ENCODE results near the gene CD34.

CD34 gene

GRCh38 chr1:207910591-207911354 is at the start of gene CD34:
TSS of gene CD34 (minus strand) at chr1:207911125. CDS start at chr1:207911080, 45 bp downstream.
- TF ChIP-seq GATA1 (IDR thresholded peaks at IDR 0.05; ENCODE audit: low read depth, low read length) (no peak), POLR2A (IDR thresholded peaks at IDR 0.05; ENCODE audit: low read length) (no peak)
- DNase-seq = peak; percentile 10 to 30

- DNase-seq = no peak
- TF ChIP-seq GATA1 (IDR thresholded peaks at IDR 0.05; ENCODE audit: low read depth, low read length) (no peak), POLR2A (IDR thresholded peaks at IDR 0.05; ENCODE audit: low read length) (no peak)
These were observed 49.4 kb upstream of the CD34 start for GRCh38 chr1:207960346-207960745.

- DNase-seq = no peak
- no peak for TF ChIP-seq GATA1 (IDR thresholded peaks at IDR 0.05; ENCODE audit: low read depth, low read length)
- no peak for TF ChIP-seq POLR2A (IDR thresholded peaks at IDR 0.05; ENCODE audit: low read length)
These were observed 49.0 kb upstream of the CD34 start for GRCh38 chr1:207959910-207960309.

GRCh38 chr1:207959141-207959825 is 48.4 kb upstream of the CD34 start:
- peak; percentile 56 to 62 for DNase-seq
- no peak for TF ChIP-seq GATA1 (IDR thresholded peaks at IDR 0.05; ENCODE audit: low read depth, low read length)
- no peak for TF ChIP-seq POLR2A (IDR thresholded peaks at IDR 0.05; ENCODE audit: low read length)

- DNase-seq = peak in 1 of 2 experiments; percentile 15
- no peak for TF ChIP-seq GATA1 (IDR thresholded peaks at IDR 0.05; ENCODE audit: low read depth, low read length)
These were observed 47.6 kb upstream of the CD34 start for GRCh38 chr1:207958376-207959139.

GRCh38 chr1:207956986-207957385 is 46.1 kb upstream of the CD34 start:
- TF ChIP-seq GATA1 (IDR thresholded peaks at IDR 0.05; ENCODE audit: low read depth, low read length) = no peak
- TF ChIP-seq POLR2A (IDR thresholded peaks at IDR 0.05; ENCODE audit: low read length) = no peak

GRCh38 chr1:207954104-207954503 is 43.2 kb upstream of the CD34 start:
- TF ChIP-seq GATA1 (IDR thresholded peaks at IDR 0.05; ENCODE audit: low read depth, low read length) (no peak), POLR2A (IDR thresholded peaks at IDR 0.05; ENCODE audit: low read length) (no peak)
- DNase-seq = no peak

More at GRCh38 chr1:207956986-207957385, 46.1 kb upstream of the CD34 start:
- DNase-seq = no peak

- TF ChIP-seq POLR2A (IDR thresholded peaks at IDR 0.05; ENCODE audit: low read length) (no peak), GATA1 (IDR thresholded peaks at IDR 0.05; ENCODE audit: low read depth, low read length) (no peak)
- no peak for DNase-seq
These were observed 42.0 kb upstream of the CD34 start for GRCh38 chr1:207952617-207953542.

GRCh38 chr1:207951652-207952051 is 40.7 kb upstream of the CD34 start:
- no peak for DNase-seq
- TF ChIP-seq POLR2A (IDR thresholded peaks at IDR 0.05; ENCODE audit: low read length) = no peak
- TF ChIP-seq GATA1 (IDR thresholded peaks at IDR 0.05; ENCODE audit: low read depth, low read length) = no peak

GRCh38 chr1:207950750-207951149 is 39.8 kb upstream of the CD34 start:
- DNase-seq = no peak
- TF ChIP-seq GATA1 (IDR thresholded peaks at IDR 0.05; ENCODE audit: low read depth, low read length) = no peak
- no peak for TF ChIP-seq POLR2A (IDR thresholded peaks at IDR 0.05; ENCODE audit: low read length)

- no peak for TF ChIP-seq GATA1 (IDR thresholded peaks at IDR 0.05; ENCODE audit: low read depth, low read length)
- TF ChIP-seq POLR2A (IDR thresholded peaks at IDR 0.05; ENCODE audit: low read length) = no peak
- DNase-seq = no peak
These were observed 38.8 kb upstream of the CD34 start for GRCh38 chr1:207949571-207950195.

GRCh38 chr1:207948536-207949250 is 37.8 kb upstream of the CD34 start:
- no peak for DNase-seq
- no peak for TF ChIP-seq POLR2A (IDR thresholded peaks at IDR 0.05; ENCODE audit: low read length)
- no peak for TF ChIP-seq GATA1 (IDR thresholded peaks at IDR 0.05; ENCODE audit: low read depth, low read length)
